MM.1S (cell line): ENCODE measurements around the gene CER1.

ENCODE experiments used
- EZH2 ChIP-seq: fragments of 300-600 bp; sonication (generic); optimal IDR thresholded peaks from 2 replicates; pipeline ENCODE3; 2017; ENCODE audit warnings: low read depth, mild to moderate bottlenecking, antibody characterized with exemption, low read length, mixed read lengths
- TF ChIP-seq, protein P1 (sequence below): fragments of 300-600 bp; sonication (generic); IDR thresholded peaks from 2 replicates; pipeline ENCODE4 v1.5.1; 2016; ENCODE audit warnings: antibody characterized with exemption, low read length, mixed read lengths

GRCh38 chr9:14710804-14711203, 11.7 kb downstream of the CER1 start:
- TF ChIP-seq, protein P1, sequence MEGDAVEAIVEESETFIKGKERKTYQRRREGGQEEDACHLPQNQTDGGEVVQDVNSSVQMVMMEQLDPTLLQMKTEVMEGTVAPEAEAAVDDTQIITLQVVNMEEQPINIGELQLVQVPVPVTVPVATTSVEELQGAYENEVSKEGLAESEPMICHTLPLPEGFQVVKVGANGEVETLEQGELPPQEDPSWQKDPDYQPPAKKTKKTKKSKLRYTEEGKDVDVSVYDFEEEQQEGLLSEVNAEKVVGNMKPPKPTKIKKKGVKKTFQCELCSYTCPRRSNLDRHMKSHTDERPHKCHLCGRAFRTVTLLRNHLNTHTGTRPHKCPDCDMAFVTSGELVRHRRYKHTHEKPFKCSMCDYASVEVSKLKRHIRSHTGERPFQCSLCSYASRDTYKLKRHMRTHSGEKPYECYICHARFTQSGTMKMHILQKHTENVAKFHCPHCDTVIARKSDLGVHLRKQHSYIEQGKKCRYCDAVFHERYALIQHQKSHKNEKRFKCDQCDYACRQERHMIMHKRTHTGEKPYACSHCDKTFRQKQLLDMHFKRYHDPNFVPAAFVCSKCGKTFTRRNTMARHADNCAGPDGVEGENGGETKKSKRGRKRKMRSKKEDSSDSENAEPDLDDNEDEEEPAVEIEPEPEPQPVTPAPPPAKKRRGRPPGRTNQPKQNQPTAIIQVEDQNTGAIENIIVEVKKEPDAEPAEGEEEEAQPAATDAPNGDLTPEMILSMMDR = no peak
- TF ChIP-seq EZH2 = no peak
